ENCODE measurements around the gene ARHGAP45. TPM values are rescaled to one million over a fixed set of nuclear protein-coding genes. Genes with fewer than 3 reads are reported as not detected.

ARHGAP45 gene
- total and polyA plus RNA-seq, 4 donors, result 3.3 to 27.5 (median 9.7) TPM

DNA sequence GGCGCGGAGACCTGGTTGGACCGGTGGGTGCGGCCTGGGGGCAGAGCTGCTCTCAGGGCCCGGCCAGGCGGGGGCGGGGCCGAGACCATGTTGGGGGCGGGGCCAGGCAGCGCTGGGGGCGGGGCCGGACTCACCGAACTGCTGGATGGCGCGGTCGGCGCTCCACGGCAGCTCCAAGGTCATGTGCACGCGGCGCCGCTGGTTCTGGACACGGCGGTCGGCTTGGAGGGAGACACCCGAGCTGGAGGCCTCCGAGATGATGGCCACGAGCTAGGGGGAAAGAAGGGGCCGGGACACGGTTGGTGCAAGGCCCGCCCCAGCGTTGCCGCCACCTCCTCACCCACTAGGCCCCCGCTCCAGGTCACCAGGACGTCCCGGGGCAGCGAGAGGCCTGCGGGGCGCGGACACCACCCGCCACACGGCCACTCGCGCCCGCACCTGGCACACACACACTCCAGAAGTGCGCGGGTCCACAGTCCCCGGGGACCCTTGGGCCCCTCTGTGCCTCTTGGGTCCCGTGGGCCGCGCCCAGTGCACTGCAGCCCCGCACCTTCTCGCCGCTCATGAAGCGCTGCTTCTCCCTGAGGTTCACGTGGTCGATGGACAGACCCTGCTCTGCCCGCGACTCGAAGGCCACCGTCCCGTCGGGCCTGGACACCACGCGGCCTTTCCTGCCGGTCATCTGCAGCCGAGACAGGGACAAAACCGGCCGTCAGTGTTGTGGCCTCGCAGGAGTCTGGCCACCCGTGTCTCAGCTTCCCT lies 45.5 kb downstream of the ARHGAP45 start:
- DNase-seq (ENCODE audit: low spot score), result no peak
- peaks cover 8 to 21% (median 18%) of the 10 kb centered on the region in 4 donors for H3K4me1 ChIP-seq (ENCODE audit: control insufficient read depth in 4 of 4, insufficient read depth in 4 of 4, low read length in 3 of 4)
- H3K9ac ChIP-seq (ENCODE audit: low read depth in 1 of 2, low read length in 2 of 2), result no peak overlapping the region
- 75% methylated on average over 71 of the region's 71 CpGs for WGBS
- no peak for TF ChIP-seq ATF3 (IDR thresholded peaks at IDR 0.05)
- TF ChIP-seq FOXA1 (IDR thresholded peaks at IDR 0.05), result no peak
- no peak for TF ChIP-seq TAF1 (conservative IDR thresholded peaks at IDR 0.05)
- TF ChIP-seq, protein P1, sequence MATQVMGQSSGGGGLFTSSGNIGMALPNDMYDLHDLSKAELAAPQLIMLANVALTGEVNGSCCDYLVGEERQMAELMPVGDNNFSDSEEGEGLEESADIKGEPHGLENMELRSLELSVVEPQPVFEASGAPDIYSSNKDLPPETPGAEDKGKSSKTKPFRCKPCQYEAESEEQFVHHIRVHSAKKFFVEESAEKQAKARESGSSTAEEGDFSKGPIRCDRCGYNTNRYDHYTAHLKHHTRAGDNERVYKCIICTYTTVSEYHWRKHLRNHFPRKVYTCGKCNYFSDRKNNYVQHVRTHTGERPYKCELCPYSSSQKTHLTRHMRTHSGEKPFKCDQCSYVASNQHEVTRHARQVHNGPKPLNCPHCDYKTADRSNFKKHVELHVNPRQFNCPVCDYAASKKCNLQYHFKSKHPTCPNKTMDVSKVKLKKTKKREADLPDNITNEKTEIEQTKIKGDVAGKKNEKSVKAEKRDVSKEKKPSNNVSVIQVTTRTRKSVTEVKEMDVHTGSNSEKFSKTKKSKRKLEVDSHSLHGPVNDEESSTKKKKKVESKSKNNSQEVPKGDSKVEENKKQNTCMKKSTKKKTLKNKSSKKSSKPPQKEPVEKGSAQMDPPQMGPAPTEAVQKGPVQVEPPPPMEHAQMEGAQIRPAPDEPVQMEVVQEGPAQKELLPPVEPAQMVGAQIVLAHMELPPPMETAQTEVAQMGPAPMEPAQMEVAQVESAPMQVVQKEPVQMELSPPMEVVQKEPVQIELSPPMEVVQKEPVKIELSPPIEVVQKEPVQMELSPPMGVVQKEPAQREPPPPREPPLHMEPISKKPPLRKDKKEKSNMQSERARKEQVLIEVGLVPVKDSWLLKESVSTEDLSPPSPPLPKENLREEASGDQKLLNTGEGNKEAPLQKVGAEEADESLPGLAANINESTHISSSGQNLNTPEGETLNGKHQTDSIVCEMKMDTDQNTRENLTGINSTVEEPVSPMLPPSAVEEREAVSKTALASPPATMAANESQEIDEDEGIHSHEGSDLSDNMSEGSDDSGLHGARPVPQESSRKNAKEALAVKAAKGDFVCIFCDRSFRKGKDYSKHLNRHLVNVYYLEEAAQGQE (IDR thresholded peaks at IDR 0.05), result no peak
- no peak for TF ChIP-seq HNF4A (conservative IDR thresholded peaks at IDR 0.05)
- no peak for TF ChIP-seq FOXA2 (IDR thresholded peaks at IDR 0.05)
- no peak for TF ChIP-seq RXRA (IDR thresholded peaks at IDR 0.05)
- TF ChIP-seq GABPA (IDR thresholded peaks at IDR 0.05 in 1 of 2, conservative IDR thresholded peaks at IDR 0.05 in 1 of 2), result no peak
- H3K27me3 ChIP-seq (ENCODE audit: control insufficient read depth in 4 of 4, insufficient read depth in 4 of 4, low read length in 3 of 4), result no peaks in the 10 kb centered on the region
- peak overlapping the region; percentile 34 to 81 for H3K27ac ChIP-seq (ENCODE audit: low read depth in 1 of 2, low read length in 2 of 2)
- no peaks in the 10 kb centered on the region for H3K9me3 ChIP-seq (ENCODE audit: control insufficient read depth in 4 of 4, low read length in 3 of 4)
- H3K4me3 ChIP-seq (ENCODE audit: low read depth in 1 of 3, low read length in 3 of 3), result no peak overlapping the region
- H3K36me3 ChIP-seq (ENCODE audit: control insufficient read depth in 4 of 4, insufficient read depth in 3 of 4, low read depth in 1 of 4, low read length in 3 of 4), result peaks cover 5 to 54% (median 31%) of the 10 kb centered on the region in 4 donors

DNA sequence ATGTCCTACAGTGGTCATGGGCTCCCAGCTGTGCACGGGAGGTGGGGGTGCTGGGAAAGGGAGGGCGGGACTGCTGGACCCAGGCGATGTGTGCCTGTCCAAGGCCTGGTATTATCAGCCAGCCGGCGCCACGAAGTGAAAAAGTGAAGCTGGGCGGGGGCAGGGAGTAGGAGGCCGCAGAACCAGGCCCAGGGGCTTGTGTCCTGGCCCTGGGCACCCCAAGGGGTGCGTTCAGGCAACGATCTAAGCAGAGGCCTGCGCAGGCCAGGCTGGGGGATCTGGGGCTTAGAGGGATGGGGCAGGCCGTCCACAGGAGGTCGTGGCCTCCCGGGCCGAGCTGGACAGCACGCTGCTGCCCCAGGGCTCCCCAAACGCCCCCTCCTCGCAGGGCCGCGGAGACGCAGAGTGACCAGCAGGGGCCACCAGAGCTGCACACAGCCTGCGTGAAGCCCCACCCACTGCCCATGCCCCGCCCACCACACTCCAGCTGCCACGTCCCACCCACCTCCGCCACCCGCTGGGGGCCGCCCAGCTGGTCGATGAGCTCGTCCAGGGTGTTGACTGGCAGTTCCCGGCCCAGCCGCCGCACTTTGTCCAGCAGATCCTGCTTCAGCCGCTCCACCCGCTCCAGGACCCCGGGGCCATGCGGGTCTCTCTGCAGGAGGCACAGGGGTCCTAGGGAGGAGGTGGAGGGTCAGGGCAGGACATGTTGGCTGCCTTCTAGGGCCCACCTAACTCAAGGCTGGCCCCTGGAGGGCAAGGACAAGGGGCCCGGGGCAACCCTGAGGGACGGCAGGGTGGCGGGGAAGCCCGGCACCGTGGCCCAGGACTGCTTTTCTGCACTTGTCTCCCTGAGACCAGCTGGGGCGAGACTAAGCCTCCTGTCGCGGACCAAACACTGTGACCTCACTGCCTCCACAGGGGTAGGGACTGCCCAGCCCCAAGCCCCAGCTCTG lies 46.3 kb downstream of the ARHGAP45 start:
- TF ChIP-seq, protein P1 (IDR thresholded peaks at IDR 0.05), result peak; percentile 38
- TF ChIP-seq, protein P2, sequence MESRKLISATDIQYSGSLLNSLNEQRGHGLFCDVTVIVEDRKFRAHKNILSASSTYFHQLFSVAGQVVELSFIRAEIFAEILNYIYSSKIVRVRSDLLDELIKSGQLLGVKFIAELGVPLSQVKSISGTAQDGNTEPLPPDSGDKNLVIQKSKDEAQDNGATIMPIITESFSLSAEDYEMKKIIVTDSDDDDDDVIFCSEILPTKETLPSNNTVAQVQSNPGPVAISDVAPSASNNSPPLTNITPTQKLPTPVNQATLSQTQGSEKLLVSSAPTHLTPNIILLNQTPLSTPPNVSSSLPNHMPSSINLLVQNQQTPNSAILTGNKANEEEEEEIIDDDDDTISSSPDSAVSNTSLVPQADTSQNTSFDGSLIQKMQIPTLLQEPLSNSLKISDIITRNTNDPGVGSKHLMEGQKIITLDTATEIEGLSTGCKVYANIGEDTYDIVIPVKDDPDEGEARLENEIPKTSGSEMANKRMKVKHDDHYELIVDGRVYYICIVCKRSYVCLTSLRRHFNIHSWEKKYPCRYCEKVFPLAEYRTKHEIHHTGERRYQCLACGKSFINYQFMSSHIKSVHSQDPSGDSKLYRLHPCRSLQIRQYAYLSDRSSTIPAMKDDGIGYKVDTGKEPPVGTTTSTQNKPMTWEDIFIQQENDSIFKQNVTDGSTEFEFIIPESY (IDR thresholded peaks at IDR 0.05), result no peak
- TF ChIP-seq HNF4A (conservative IDR thresholded peaks at IDR 0.05), result peak in 1 of 2 donors; percentile 58
- no peak for TF ChIP-seq FOXA2 (IDR thresholded peaks at IDR 0.05)
- TF ChIP-seq, protein P3, sequence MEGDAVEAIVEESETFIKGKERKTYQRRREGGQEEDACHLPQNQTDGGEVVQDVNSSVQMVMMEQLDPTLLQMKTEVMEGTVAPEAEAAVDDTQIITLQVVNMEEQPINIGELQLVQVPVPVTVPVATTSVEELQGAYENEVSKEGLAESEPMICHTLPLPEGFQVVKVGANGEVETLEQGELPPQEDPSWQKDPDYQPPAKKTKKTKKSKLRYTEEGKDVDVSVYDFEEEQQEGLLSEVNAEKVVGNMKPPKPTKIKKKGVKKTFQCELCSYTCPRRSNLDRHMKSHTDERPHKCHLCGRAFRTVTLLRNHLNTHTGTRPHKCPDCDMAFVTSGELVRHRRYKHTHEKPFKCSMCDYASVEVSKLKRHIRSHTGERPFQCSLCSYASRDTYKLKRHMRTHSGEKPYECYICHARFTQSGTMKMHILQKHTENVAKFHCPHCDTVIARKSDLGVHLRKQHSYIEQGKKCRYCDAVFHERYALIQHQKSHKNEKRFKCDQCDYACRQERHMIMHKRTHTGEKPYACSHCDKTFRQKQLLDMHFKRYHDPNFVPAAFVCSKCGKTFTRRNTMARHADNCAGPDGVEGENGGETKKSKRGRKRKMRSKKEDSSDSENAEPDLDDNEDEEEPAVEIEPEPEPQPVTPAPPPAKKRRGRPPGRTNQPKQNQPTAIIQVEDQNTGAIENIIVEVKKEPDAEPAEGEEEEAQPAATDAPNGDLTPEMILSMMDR (IDR thresholded peaks at IDR 0.05; ENCODE audit: low read depth, low read length, missing input control), result peak; percentile 80
- peak; percentile 27 for TF ChIP-seq FOXA1 (IDR thresholded peaks at IDR 0.05)
- no peak for TF ChIP-seq MAX (IDR thresholded peaks at IDR 0.05)
- peak; percentile 30 for TF ChIP-seq YY1 (IDR thresholded peaks at IDR 0.05)
- no peak for TF ChIP-seq GABPA (IDR thresholded peaks at IDR 0.05 in 1 of 2, conservative IDR thresholded peaks at IDR 0.05 in 1 of 2)
- no peak for TF ChIP-seq TAF1 (conservative IDR thresholded peaks at IDR 0.05)
- peak; percentile 36 for TF ChIP-seq NR2F2 (IDR thresholded peaks at IDR 0.05)
- peak; percentile 87 to 91 for TF ChIP-seq RAD21 (IDR thresholded peaks at IDR 0.05)
- TF ChIP-seq SP1 (IDR thresholded peaks at IDR 0.05), result peak; percentile 74
- no peak for TF ChIP-seq ATF3 (IDR thresholded peaks at IDR 0.05)
- peak; percentile 65 to 72 for TF ChIP-seq RXRA (IDR thresholded peaks at IDR 0.05)
- no peaks in the 10 kb centered on the region for H3K9me3 ChIP-seq (ENCODE audit: control insufficient read depth in 4 of 4, low read length in 3 of 4)
- H3K4me3 ChIP-seq (ENCODE audit: low read depth in 1 of 3, low read length in 3 of 3), result no peak overlapping the region
- peaks cover 8 to 21% (median 18%) of the 10 kb centered on the region in 4 donors for H3K4me1 ChIP-seq (ENCODE audit: control insufficient read depth in 4 of 4, insufficient read depth in 4 of 4, low read length in 3 of 4)
- peak; percentile 99 for DNase-seq (ENCODE audit: low spot score)
- peak overlapping the region; percentile 66 to 81 for H3K27ac ChIP-seq (ENCODE audit: low read depth in 1 of 2, low read length in 2 of 2)
- H3K9ac ChIP-seq (ENCODE audit: low read depth in 1 of 2, low read length in 2 of 2), result peak overlapping the region in 1 of 2 donors; percentile 64
- peaks cover 8 to 52% (median 36%) of the 10 kb centered on the region in 4 donors for H3K36me3 ChIP-seq (ENCODE audit: control insufficient read depth in 4 of 4, insufficient read depth in 3 of 4, low read depth in 1 of 4, low read length in 3 of 4)
- no peaks in the 10 kb centered on the region for H3K27me3 ChIP-seq (ENCODE audit: control insufficient read depth in 4 of 4, insufficient read depth in 4 of 4, low read length in 3 of 4)
- 22% methylated on average over 44 of the region's 44 CpGs for WGBS
